ENCODE data around the gene CCDC27.

CCDC27 gene

GRCh38 chr1:3753656-3754454 lies 1.6 kb downstream of the CCDC27 start:
- ATAC-seq (no peak), DNase-seq (ENCODE audit: low spot score in 2 of 2) (no peak)
- H3K4me3 Mint-ChIP-seq: no peak overlapping the region
- H3K27ac Mint-ChIP-seq: no peak overlapping the region
- H3K4me1 Mint-ChIP-seq: no peaks in the 10 kb centered on the region
- H3K9me3 Mint-ChIP-seq: no peaks in the 10 kb centered on the region
- H3K36me3 Mint-ChIP-seq: no peaks in the 10 kb centered on the region

- DNase-seq (ENCODE audit: low spot score in 2 of 2): no peak
- Mint-ChIP-seq H3K4me3 (no peak overlapping the region), H3K27ac (no peak overlapping the region), H3K36me3 (no peaks in the 10 kb centered on the region), H3K9me3 (peaks cover 5% of the 10 kb centered on the region), H3K4me1 (no peaks in the 10 kb centered on the region)
- ATAC-seq: no peak
Observed at GRCh38 chr1:3756394-3756793, 4.1 kb downstream of the CCDC27 start.

DNA sequence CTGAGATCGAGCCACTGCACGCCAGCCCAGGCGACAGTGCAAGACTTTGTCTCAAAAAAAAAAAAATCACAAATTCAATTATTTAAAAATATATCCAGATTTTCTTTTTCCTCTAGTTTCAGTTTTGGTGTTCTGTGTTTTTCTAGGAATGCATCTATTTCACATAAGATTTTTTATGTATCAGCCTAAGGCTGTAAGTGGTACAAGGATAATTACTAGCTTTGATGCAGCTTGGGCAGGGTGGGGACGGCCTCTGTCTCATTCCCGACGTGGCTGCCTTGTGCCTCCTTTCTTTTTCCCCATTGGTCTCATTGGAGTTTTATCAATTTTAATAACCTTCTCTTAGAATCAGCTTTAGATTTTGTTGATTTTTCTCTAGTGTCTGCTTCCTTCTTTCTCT lies 6.9 kb downstream of the CCDC27 start:
- no peaks in the 10 kb centered on the region for H3K36me3 Mint-ChIP-seq
- peaks cover 5% of the 10 kb centered on the region for H3K9me3 Mint-ChIP-seq
- ATAC-seq: no peak
- no peaks in the 10 kb centered on the region for H3K4me1 Mint-ChIP-seq
- no peak overlapping the region for H3K27ac Mint-ChIP-seq
- no peak for DNase-seq (ENCODE audit: low spot score in 2 of 2)
- H3K4me3 Mint-ChIP-seq: no peak overlapping the region

- no peaks in the 10 kb centered on the region for H3K4me1 Mint-ChIP-seq
- peaks cover 5% of the 10 kb centered on the region for H3K9me3 Mint-ChIP-seq
- no peak overlapping the region for H3K4me3 Mint-ChIP-seq
- DNase-seq (ENCODE audit: low spot score in 2 of 2) (no peak), ATAC-seq (no peak)
- H3K27ac Mint-ChIP-seq: no peak overlapping the region
- H3K36me3 Mint-ChIP-seq: no peaks in the 10 kb centered on the region
Observed at GRCh38 chr1:3759796-3760195, 7.5 kb downstream of the CCDC27 start.

DNA sequence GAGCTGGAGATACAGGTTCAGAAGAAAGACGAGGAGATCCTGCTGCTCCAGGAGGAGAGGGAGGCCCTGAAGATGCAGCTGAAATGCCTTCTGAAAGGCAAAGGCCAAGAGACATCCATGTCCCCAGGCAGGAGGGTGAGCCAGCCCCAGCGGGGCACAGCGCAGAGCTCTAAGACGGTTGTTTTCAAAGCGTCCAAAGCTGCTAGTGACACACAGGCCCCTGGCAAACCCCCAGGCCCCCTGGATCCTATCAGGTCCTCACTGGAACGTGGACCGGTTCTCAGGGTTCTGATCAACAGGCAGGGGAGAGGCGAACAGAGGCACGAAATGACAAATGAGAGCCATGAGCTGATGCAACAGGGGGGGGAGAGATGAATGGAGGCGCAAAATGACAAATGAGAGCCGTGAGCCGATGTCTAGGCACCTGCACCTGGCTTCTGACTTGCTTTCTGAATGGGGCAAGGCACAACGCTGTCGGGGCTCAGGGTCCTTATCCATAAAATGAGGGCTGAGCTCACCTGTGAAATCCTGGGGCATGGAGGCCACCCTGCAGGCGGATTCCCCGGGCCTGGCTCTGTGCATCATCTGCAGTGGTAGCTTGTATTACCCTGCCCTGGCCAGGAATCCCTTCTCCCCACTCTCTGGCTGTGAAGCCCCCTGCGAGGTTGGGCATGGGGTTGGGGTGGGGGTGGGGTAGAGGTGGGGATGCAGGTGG lies 9.2 kb downstream of the CCDC27 start:
- DNase-seq (ENCODE audit: low spot score in 2 of 2) (no peak), ATAC-seq (no peak)
- peaks cover 5% of the 10 kb centered on the region for H3K9me3 Mint-ChIP-seq
- no peak overlapping the region for H3K27ac Mint-ChIP-seq
- H3K4me1 Mint-ChIP-seq: no peaks in the 10 kb centered on the region
- no peaks in the 10 kb centered on the region for H3K36me3 Mint-ChIP-seq
- no peak overlapping the region for H3K4me3 Mint-ChIP-seq

- Mint-ChIP-seq H3K4me1 (no peaks in the 10 kb centered on the region), H3K36me3 (no peaks in the 10 kb centered on the region), H3K4me3 (no peak overlapping the region), H3K27ac (no peak overlapping the region), H3K9me3 (peaks cover 5% of the 10 kb centered on the region)
- no peak for ATAC-seq
- DNase-seq (ENCODE audit: low spot score in 2 of 2): no peak
Observed at GRCh38 chr1:3762151-3762872, 10.1 kb downstream of the CCDC27 start.

DNA sequence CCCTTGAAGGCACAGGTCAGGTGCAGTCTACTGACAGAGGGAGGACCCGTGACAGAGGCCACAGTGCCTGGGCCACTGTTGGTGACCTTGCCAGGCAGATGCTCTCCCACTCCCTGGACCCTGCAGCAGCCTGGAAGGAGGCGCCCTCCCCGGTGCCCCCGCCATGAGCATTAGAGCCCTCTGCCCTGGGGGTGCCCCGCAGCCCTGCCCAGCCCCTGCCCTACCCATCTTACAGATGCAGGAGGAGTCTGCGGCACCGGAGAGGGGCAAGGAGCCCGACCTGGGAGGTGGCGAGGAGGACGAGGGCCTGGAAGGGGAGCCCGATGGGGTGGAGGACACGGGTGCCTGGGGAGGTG lies 10.6 kb downstream of the CCDC27 start:
- no peak overlapping the region for H3K27ac Mint-ChIP-seq
- ATAC-seq (no peak), DNase-seq (ENCODE audit: low spot score in 2 of 2) (no peak)
- H3K36me3 Mint-ChIP-seq: no peaks in the 10 kb centered on the region
- peaks cover 5% of the 10 kb centered on the region for H3K9me3 Mint-ChIP-seq
- H3K4me1 Mint-ChIP-seq: no peaks in the 10 kb centered on the region
- no peak overlapping the region for H3K4me3 Mint-ChIP-seq

GRCh38 chr1:3763351-3764125 lies 11.3 kb downstream of the CCDC27 start:
- ATAC-seq (no peak), DNase-seq (ENCODE audit: low spot score in 2 of 2) (no peak)
- Mint-ChIP-seq H3K4me1 (no peaks in the 10 kb centered on the region), H3K36me3 (no peaks in the 10 kb centered on the region), H3K9me3 (peaks cover 5% of the 10 kb centered on the region), H3K27ac (no peak overlapping the region), H3K4me3 (no peak overlapping the region)

GRCh38 chr1:3767328-3767925 lies 15.2 kb downstream of the CCDC27 start:
- Mint-ChIP-seq H3K27ac (no peak overlapping the region), H3K4me1 (peaks cover 11% of the 10 kb centered on the region), H3K4me3 (no peak overlapping the region), H3K9me3 (no peaks in the 10 kb centered on the region), H3K36me3 (no peaks in the 10 kb centered on the region)
- no peak for ATAC-seq
- no peak for DNase-seq (ENCODE audit: low spot score in 2 of 2)

GRCh38 chr1:3768811-3769390 lies 16.7 kb downstream of the CCDC27 start:
- DNase-seq (ENCODE audit: low spot score in 2 of 2) (no peak), ATAC-seq (no peak)
- Mint-ChIP-seq H3K4me3 (no peak overlapping the region), H3K4me1 (peaks cover 15% of the 10 kb centered on the region), H3K36me3 (no peaks in the 10 kb centered on the region), H3K9me3 (no peaks in the 10 kb centered on the region), H3K27ac (no peak overlapping the region)

DNA sequence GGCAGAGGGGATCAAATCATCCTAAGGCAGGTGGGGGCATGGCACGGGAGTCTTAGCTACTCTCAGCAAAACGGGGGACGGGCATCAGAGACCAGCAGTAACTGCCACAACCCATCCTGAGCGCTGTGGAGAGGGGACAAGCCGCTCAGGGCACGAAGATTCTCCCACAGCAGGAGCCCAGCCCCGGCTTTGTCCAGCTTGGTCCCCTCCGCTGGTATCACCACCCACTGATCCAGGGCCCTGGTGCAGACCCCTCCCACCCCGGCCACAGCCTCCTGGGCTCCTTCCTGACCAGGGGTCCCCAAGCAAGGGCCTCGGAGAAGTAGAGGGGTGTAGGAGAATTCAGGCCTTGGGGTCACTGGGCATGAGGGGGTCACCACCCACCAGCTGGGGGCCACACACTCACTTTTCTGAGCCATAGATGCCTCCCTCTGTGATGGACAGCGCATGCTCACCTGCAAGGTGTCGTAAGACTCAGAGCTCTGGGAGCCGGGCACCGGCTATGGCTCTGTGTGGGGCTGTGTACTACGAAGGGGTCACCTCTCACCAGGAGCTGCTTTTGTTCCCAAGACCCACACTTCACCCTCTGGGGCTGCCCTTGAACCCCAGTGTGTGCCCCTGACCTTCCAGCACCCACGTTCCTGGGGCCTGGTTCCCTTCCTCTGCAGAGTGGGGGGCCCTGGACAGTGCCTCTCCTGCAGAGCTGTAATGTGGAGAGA lies 18.0 kb downstream of the CCDC27 start:
- Mint-ChIP-seq H3K9me3 (no peaks in the 10 kb centered on the region), H3K4me3 (peak overlapping the region; percentile 76), H3K27ac (no peak overlapping the region), H3K36me3 (no peaks in the 10 kb centered on the region), H3K4me1 (peaks cover 15% of the 10 kb centered on the region)
- no peak for ATAC-seq
- DNase-seq (ENCODE audit: low spot score in 2 of 2): no peak

DNA sequence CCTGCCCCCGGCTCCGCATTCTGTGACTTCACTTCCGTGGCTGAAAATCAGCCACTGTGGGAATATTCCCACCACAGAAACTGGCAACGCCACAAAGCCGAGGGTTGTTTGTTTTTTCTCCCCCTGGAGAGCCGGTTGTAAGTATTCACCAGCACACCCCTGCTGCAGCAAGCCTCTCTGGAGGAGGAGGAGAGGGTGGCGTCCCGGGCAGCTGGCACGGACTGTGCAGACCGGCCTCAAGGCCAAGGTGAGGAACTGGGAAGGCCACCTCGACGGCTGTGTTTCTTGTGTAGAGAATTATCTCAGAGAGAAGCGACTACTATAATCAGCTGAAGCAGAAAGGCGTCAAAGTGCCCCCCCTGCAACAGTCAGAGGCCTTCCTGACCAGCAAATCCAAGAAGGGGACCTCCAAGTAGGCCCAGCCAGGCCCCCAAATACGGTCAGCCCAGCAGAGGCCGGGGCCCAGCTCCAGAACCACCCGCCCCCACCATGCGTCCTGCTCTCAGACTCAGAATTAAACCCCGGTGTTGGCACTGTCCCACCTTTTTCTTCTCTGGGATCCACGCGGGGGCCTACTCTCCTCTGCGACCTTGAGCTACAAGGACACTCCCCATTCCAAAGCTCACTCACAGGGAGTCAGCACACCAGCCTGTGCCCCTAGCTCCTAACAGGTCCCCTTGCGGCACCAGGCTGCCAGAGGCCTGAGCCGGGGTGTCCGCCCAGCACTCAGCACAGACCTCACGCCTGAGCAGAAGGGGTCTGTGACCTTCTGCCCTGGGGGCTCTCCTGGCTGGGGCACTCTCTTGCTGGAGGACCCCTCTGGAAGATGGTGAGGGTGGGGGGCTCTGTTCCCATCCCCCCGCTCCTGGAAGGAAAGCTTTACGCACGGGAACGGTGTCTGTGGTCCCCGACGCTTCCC lies 19.1 kb downstream of the CCDC27 start:
- H3K36me3 Mint-ChIP-seq: no peaks in the 10 kb centered on the region
- DNase-seq (ENCODE audit: low spot score in 2 of 2) (no peak), ATAC-seq (no peak)
- H3K9me3 Mint-ChIP-seq: no peaks in the 10 kb centered on the region
- peak overlapping the region; percentile 76 for H3K4me3 Mint-ChIP-seq
- H3K27ac Mint-ChIP-seq: peak overlapping the region; percentile 69
- peaks cover 22% of the 10 kb centered on the region for H3K4me1 Mint-ChIP-seq

- peaks cover 22% of the 10 kb centered on the region for H3K4me1 Mint-ChIP-seq
- peak overlapping the region; percentile 76 for H3K4me3 Mint-ChIP-seq
- no peaks in the 10 kb centered on the region for H3K9me3 Mint-ChIP-seq
- peak overlapping the region; percentile 69 for H3K27ac Mint-ChIP-seq
- DNase-seq (ENCODE audit: low spot score in 2 of 2) (peak; percentile 71 to 90), ATAC-seq (peak; percentile 79)
- H3K36me3 Mint-ChIP-seq: no peaks in the 10 kb centered on the region
Observed at GRCh38 chr1:3772027-3772714, 19.9 kb downstream of the CCDC27 start.

Measured in stimulated activated effector memory CD8-positive, alpha-beta T cell treated with anti-CD3 and anti-CD28 coated beads, Interleukin-12 subunit alpha, Interleukin-12 subunit beta, amount 100 ng/mL, for 72 hours (primary cell).